CD14-positive monocyte (primary cell): Measurements from ENCODE around the gene COL4A2. TPM values are rescaled to one million over a fixed set of nuclear protein-coding genes. Genes with fewer than 3 reads are reported as not detected.

ENCODE experiments used
- DNase-seq, 3 donors: peaks; one replicate each; pipeline ENCODE4 v3.0.0-alpha.2; 2011 to 2022
- H2AFZ ChIP-seq: 2 replicates; pipeline ENCODE4 v1.6.0; 2012; ENCODE audit warnings: mild to moderate bottlenecking, low read depth, low read length, inconsistent platforms; ENCODE audit not compliant: insufficient read depth, poor library complexity, severe bottlenecking
- H3K27ac ChIP-seq, 2 donors: 1 replicate in 1 of 2; 2 replicates in 1 of 2; pipeline ENCODE4 v1.5.1; 2012 to 2013; ENCODE audit warnings: low read length in 2 of 2, control low read depth in 1 of 2, inconsistent platforms in 1 of 2, low read depth in 1 of 2, mild to moderate bottlenecking in 1 of 2
- H3K27me3 ChIP-seq, 2 donors: one replicate each; pipeline versions ENCODE4 v1.6.0 to v1.6.1; 2011 to 2013; ENCODE audit warnings: low read length in 2 of 2; ENCODE audit not compliant: control insufficient read depth in 2 of 2, insufficient read depth in 2 of 2
- H3K36me3 ChIP-seq, 2 donors: replicated peaks in 1 of 2; 1 replicate in 1 of 2; 2 replicates in 1 of 2; pipeline versions ENCODE4 v1.5.1 to v1.6.1; 2012 to 2013; ENCODE audit warnings: low read length in 2 of 2, control low read depth in 1 of 2, inconsistent platforms in 1 of 2, mild to moderate bottlenecking in 1 of 2; ENCODE audit not compliant: insufficient read depth in 2 of 2, control insufficient read depth in 1 of 2
- H3K4me1 ChIP-seq, 2 donors: 1 replicate in 1 of 2; 2 replicates in 1 of 2; pipeline versions ENCODE4 v1.5.1 to v1.6.1; 2012 to 2013; ENCODE audit warnings: low read length in 2 of 2, control low read depth in 1 of 2, inconsistent platforms in 1 of 2, mild to moderate bottlenecking in 1 of 2, moderate library complexity in 1 of 2; ENCODE audit not compliant: insufficient read depth in 2 of 2, control insufficient read depth in 1 of 2
- H3K4me2 ChIP-seq: replicated peaks from 2 replicates; pipeline ENCODE3; 2012; ENCODE audit warnings: low read length, moderate library complexity, mild to moderate bottlenecking; ENCODE audit not compliant: poor library complexity, severe bottlenecking; ENCODE audit errors: extremely low read depth
- H3K4me3 ChIP-seq, 3 experiments: fragments of 200-600 bp in 1 of 3; sonication (generic) in 1 of 3; replicated peaks in 1 of 3; 1 replicate in 2 of 3; 2 replicates in 1 of 3; pipeline ENCODE4 v1.5.1; 2011 to 2013; ENCODE audit warnings: low read length in 3 of 3, mild to moderate bottlenecking in 3 of 3, control low read depth in 2 of 3, low read depth in 2 of 3, inconsistent platforms in 1 of 3, moderate library complexity in 1 of 3
- H3K79me2 ChIP-seq: 2 replicates; pipeline ENCODE4 v1.6.0; 2012; ENCODE audit warnings: mild to moderate bottlenecking, control low read depth, inconsistent platforms, low read length, moderate library complexity; ENCODE audit not compliant: insufficient read depth
- H3K9ac ChIP-seq: 2 replicates; pipeline ENCODE4 v1.6.0; 2017; ENCODE audit warnings: low read length, mild to moderate bottlenecking; ENCODE audit not compliant: insufficient read depth, poor library complexity, severe bottlenecking
- H3K9me3 ChIP-seq, 2 donors: replicated peaks in 1 of 2; 1 replicate in 1 of 2; 2 replicates in 1 of 2; pipeline versions ENCODE4 v1.5.1 to v1.6.1; 2012 to 2013; ENCODE audit warnings: low read length in 2 of 2, control low read depth in 1 of 2; ENCODE audit not compliant: control insufficient read depth in 1 of 2, insufficient read depth in 1 of 2
- H4K20me1 ChIP-seq: 2 replicates; pipeline ENCODE4 v1.6.0; 2012; ENCODE audit warnings: mild to moderate bottlenecking, low read length, control low read depth, moderate library complexity; ENCODE audit not compliant: insufficient read depth
- H3K27ac Mint-ChIP-seq, 7 donors: one replicate each; pipeline ENCODE4 v1.8.0; 2020; ENCODE audit warnings: mild to moderate bottlenecking in 7 of 7, mixed read lengths in 7 of 7, moderate library complexity in 6 of 7, inconsistent platforms in 2 of 7
- H3K27me3 Mint-ChIP-seq, 3 donors: one replicate each; pipeline ENCODE4 v1.8.0; 2021 to 2022; ENCODE audit warnings: low read depth in 3 of 3, mild to moderate bottlenecking in 3 of 3, mixed read lengths in 3 of 3, moderate library complexity in 3 of 3, inconsistent platforms in 1 of 3
- H3K36me3 Mint-ChIP-seq, 2 donors: one replicate each; pipeline ENCODE4 v1.8.0; 2020; ENCODE audit warnings: mixed read lengths in 2 of 2, inconsistent platforms in 1 of 2, mild to moderate bottlenecking in 1 of 2
- H3K4me1 Mint-ChIP-seq: one replicate; pipeline ENCODE4 v1.8.0; 2020; ENCODE audit warnings: mild to moderate bottlenecking, mixed read lengths
- H3K4me3 Mint-ChIP-seq, 2 donors: one replicate each; pipeline ENCODE4 v1.8.0; 2020; ENCODE audit warnings: mild to moderate bottlenecking in 2 of 2, mixed read lengths in 2 of 2, moderate library complexity in 1 of 2
- H3K9me3 Mint-ChIP-seq, 7 donors: one replicate each; pipeline ENCODE4 v1.8.0; 2020 to 2022; ENCODE audit warnings: mixed read lengths in 7 of 7, mild to moderate bottlenecking in 6 of 7, moderate library complexity in 6 of 7, inconsistent platforms in 2 of 7
- WGBS: methylation state at CpG from one replicate; pipeline ENCODE4 v1.1.5; 2013; ENCODE audit warnings: missing lambda C conversion rate; ENCODE audit not compliant: insufficient coverage; 5-methylcytosine and 5-hydroxymethylcytosine counted together
- intact Hi-C, 2 donors: fragments of 100-400 bp; cut with micrococcal nuclease; formaldehyde crosslinking; loops; one replicate each; pipeline versions ENCODE4 v1.15.0 to v1.15.1; 2023
- polyA plus RNA-seq, 3 donors: library from polyadenylated mRNA; depleted of rRNA in 1 of 3; unstranded in 2 of 3; stranded (reverse) in 1 of 3; fragments of 300-500 nt in 2 of 3; fragments of >200 nt in 1 of 3; fragmentation: Illumina TruSeq in 2 of 3; gene quantifications; 1 replicate in 2 of 3; 2 replicates in 1 of 3; pipeline ENCODE4 v1.2.3, GENCODE V29; 2012 to 2021
- TF ChIP-seq, protein P1 (sequence below): fragments of 200-600 bp; IDR thresholded peaks from one replicate; pipeline ENCODE4 v1.8.0; 2022; ENCODE audit warnings: antibody characterized with exemption, mild to moderate bottlenecking

COL4A2 gene
- polyA plus RNA-seq, 3 donors = not detected

GRCh38 chr13:110435331-110435730, 128.2 kb downstream of the COL4A2 start:
- H3K27ac ChIP-seq = no peak overlapping the region
- H4K20me1 ChIP-seq = no peaks in the 10 kb centered on the region
- peaks cover 0 to 2% (median 0%) of the 10 kb centered on the region in 7 donors for H3K9me3 Mint-ChIP-seq
- H3K9me3 ChIP-seq = no peaks in the 10 kb centered on the region
- peaks cover 0 to 3% of the 10 kb centered on the region in 2 donors for H3K27me3 ChIP-seq
- TF ChIP-seq, protein P1, sequence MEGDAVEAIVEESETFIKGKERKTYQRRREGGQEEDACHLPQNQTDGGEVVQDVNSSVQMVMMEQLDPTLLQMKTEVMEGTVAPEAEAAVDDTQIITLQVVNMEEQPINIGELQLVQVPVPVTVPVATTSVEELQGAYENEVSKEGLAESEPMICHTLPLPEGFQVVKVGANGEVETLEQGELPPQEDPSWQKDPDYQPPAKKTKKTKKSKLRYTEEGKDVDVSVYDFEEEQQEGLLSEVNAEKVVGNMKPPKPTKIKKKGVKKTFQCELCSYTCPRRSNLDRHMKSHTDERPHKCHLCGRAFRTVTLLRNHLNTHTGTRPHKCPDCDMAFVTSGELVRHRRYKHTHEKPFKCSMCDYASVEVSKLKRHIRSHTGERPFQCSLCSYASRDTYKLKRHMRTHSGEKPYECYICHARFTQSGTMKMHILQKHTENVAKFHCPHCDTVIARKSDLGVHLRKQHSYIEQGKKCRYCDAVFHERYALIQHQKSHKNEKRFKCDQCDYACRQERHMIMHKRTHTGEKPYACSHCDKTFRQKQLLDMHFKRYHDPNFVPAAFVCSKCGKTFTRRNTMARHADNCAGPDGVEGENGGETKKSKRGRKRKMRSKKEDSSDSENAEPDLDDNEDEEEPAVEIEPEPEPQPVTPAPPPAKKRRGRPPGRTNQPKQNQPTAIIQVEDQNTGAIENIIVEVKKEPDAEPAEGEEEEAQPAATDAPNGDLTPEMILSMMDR = no peak
- H3K36me3 ChIP-seq = no peaks in the 10 kb centered on the region
- DNase-seq = no peak
- H3K36me3 Mint-ChIP-seq = no peaks in the 10 kb centered on the region
- H3K79me2 ChIP-seq = no peaks in the 10 kb centered on the region
- no CpG with 5 or more reads among the region's 5 CpGs for WGBS
- no peak overlapping the region for H3K27ac Mint-ChIP-seq
- intact Hi-C loops = no loop called here
- no peaks in the 10 kb centered on the region for H3K4me1 Mint-ChIP-seq
- no peak overlapping the region for H3K4me3 Mint-ChIP-seq
- H2AFZ ChIP-seq = no peak overlapping the region
- peaks cover 19 to 43% (median 27%) of the 10 kb centered on the region in 3 donors for H3K27me3 Mint-ChIP-seq
- no peaks in the 10 kb centered on the region for H3K4me1 ChIP-seq
- H3K4me2 ChIP-seq = no peak overlapping the region
- H3K9ac ChIP-seq = no peak overlapping the region
- H3K4me3 ChIP-seq = no peak overlapping the region

DNA sequence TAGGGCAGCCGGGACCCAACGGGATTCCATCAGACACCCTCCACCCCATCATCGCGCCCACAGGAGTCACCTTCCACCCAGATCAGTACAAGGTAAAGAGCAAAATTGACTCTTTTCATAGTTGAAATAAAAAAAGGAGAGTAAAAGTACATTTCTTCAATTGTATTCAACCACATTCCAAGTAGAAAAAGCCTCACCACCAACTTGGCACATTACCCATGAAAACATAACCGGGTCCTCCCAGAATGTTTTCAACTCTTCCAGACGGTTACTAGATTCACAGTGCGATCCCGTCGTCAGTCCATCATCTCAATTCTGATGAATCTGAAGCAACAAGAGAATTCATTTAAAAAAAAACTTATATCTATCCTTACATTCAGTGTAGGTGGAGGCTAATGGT, 129.2 kb downstream of the COL4A2 start:
- Histone ChIP-seq H3K4me3 (no peak overlapping the region), H3K36me3 (no peaks in the 10 kb centered on the region), H3K4me1 (no peaks in the 10 kb centered on the region), H3K79me2 (no peaks in the 10 kb centered on the region), H2AFZ (no peak overlapping the region), H3K27me3 (no peaks in the 10 kb centered on the region), H3K27ac (no peak overlapping the region), H3K9me3 (no peaks in the 10 kb centered on the region), H4K20me1 (no peaks in the 10 kb centered on the region), H3K4me2 (no peak overlapping the region), H3K9ac (no peak overlapping the region)
- intact Hi-C loops = no loop called here
- TF ChIP-seq, protein P1 = no peak
- Mint-ChIP-seq H3K4me1 (no peaks in the 10 kb centered on the region), H3K9me3 (peaks cover 0 to 2% (median 0%) of the 10 kb centered on the region in 7 donors), H3K36me3 (no peaks in the 10 kb centered on the region), H3K27me3 (peaks cover 16 to 42% (median 28%) of the 10 kb centered on the region in 3 donors), H3K27ac (no peak overlapping the region), H3K4me3 (no peak overlapping the region)
- no peak for DNase-seq
- no CpG with 5 or more reads among the region's 9 CpGs for WGBS
